HEK293 (cell line): ENCODE measurements around the gene SNUPN.
A peak's percentile ranks its signal among the peaks of the same experiment; 100 is the strongest.

Experiments used
- KLF8 ChIP-seq: fragments of 450-650 bp; formaldehyde crosslinking; IDR thresholded peaks from 2 replicates; pipeline ENCODE4 v1.5.1; 2016; ENCODE audit warnings: missing biosample characterization, missing genetic modification characterization
- MYNN ChIP-seq: fragments of 450-650 bp; formaldehyde crosslinking; IDR thresholded peaks from 2 replicates; pipeline ENCODE4 v1.5.1; 2016; ENCODE audit warnings: missing biosample characterization, missing genetic modification characterization, borderline replicate concordance
- OVOL3 ChIP-seq: fragments of 450-650 bp; formaldehyde crosslinking; IDR thresholded peaks from 2 replicates; pipeline ENCODE4 v1.5.1; 2016; ENCODE audit warnings: missing biosample characterization, missing genetic modification characterization
- PRDM2 ChIP-seq: fragments of 450-650 bp; formaldehyde crosslinking; IDR thresholded peaks from 2 replicates; pipeline ENCODE4 v1.5.1; 2016; ENCODE audit warnings: missing biosample characterization, missing genetic modification characterization, borderline replicate concordance
- PRDM4 ChIP-seq: fragments of 450-650 bp; formaldehyde crosslinking; IDR thresholded peaks from 2 replicates; pipeline ENCODE4 v1.5.1; 2017; ENCODE audit warnings: missing biosample characterization, missing genetic modification characterization
- ZBTB26 ChIP-seq: fragments of 450-650 bp; formaldehyde crosslinking; optimal IDR thresholded peaks from 2 replicates; pipeline ENCODE3; 2016; ENCODE audit warnings: missing biosample characterization, mild to moderate bottlenecking, missing genetic modification characterization
- ZBTB49 ChIP-seq: fragments of 450-650 bp; formaldehyde crosslinking; IDR thresholded peaks from 2 replicates; pipeline ENCODE4 v1.5.1; 2016; ENCODE audit warnings: missing biosample characterization, missing genetic modification characterization, low read depth
- ZIC2 ChIP-seq: fragments of 450-650 bp; formaldehyde crosslinking; IDR thresholded peaks from 2 replicates; pipeline ENCODE4 v1.5.1; 2016; ENCODE audit warnings: missing biosample characterization, missing genetic modification characterization
- ZNF112 ChIP-seq: fragments of 450-650 bp; formaldehyde crosslinking; IDR thresholded peaks from 2 replicates; pipeline ENCODE4 v1.5.0; 2017; ENCODE audit warnings: missing biosample characterization, missing genetic modification characterization
- ZNF148 ChIP-seq: fragments of 450-650 bp; formaldehyde crosslinking; IDR thresholded peaks from 2 replicates; pipeline ENCODE4 v1.5.0; 2017; ENCODE audit warnings: missing biosample characterization, missing genetic modification characterization, borderline replicate concordance
- ZNF274 ChIP-seq, 2 experiments: fragments of 200-500 bp in 1 of 2; fragments of 450-650 bp in 1 of 2; sonication (Bioruptor generic) in 1 of 2; formaldehyde crosslinking in 1 of 2; IDR thresholded peaks; 2 replicates each; pipeline versions ENCODE4 v1.5.1 to v1.6.1; 2014 to 2016; ENCODE audit warnings: borderline replicate concordance in 1 of 2, inconsistent platforms in 1 of 2, low read length in 1 of 2, missing biosample characterization in 1 of 2, missing genetic modification characterization in 1 of 2
- ZNF362 ChIP-seq: fragments of 450-650 bp; formaldehyde crosslinking; IDR thresholded peaks from 2 replicates; pipeline ENCODE4 v1.5.1; 2016; ENCODE audit warnings: missing biosample characterization, missing genetic modification characterization
- ZNF423 ChIP-seq: fragments of 450-650 bp; formaldehyde crosslinking; IDR thresholded peaks from 2 replicates; pipeline ENCODE4 v1.5.1; 2016; ENCODE audit warnings: missing biosample characterization, missing genetic modification characterization
- ZNF544 ChIP-seq: fragments of 450-650 bp; formaldehyde crosslinking; IDR thresholded peaks from 2 replicates; pipeline ENCODE4 v1.5.0; 2017; ENCODE audit warnings: missing biosample characterization, missing genetic modification characterization
- ZNF600 ChIP-seq: fragments of 450-650 bp; formaldehyde crosslinking; IDR thresholded peaks from 2 replicates; pipeline ENCODE4 v1.5.1; 2016; ENCODE audit warnings: missing biosample characterization, missing genetic modification characterization
- ZNF639 ChIP-seq: fragments of 450-650 bp; formaldehyde crosslinking; IDR thresholded peaks from 2 replicates; pipeline ENCODE4 v1.5.1; 2016; ENCODE audit warnings: missing biosample characterization, missing genetic modification characterization
- ZSCAN18 ChIP-seq: fragments of 450-650 bp; formaldehyde crosslinking; IDR thresholded peaks from 2 replicates; pipeline ENCODE4 v1.5.1; 2016; ENCODE audit warnings: missing biosample characterization, missing genetic modification characterization

The SNUPN gene

GRCh38 chr15:75625542-75626347 lies at the start of gene SNUPN (continued):
- TF ChIP-seq PRDM2 (tag by site-specific recombination) (no peak), ZNF362 (tag by site-specific recombination) (no peak), ZBTB26 (tag by site-specific recombination) (peak; percentile 94), PRDM4 (tag by site-specific recombination) (peak; percentile 25; the same call in 1 of the 2 replicates), ZNF639 (tag by site-specific recombination) (peak; percentile 87), ZNF423 (peak; percentile 41; the same call in 1 of the 2 replicates), ZNF148 (tag by site-specific recombination) (no peak; the same call in 1 of the 2 replicates), ZNF544 (tag by site-specific recombination) (no peak), ZSCAN18 (peak; percentile 39; the same call in 1 of the 2 replicates), ZNF600 (peak; percentile 87), OVOL3 (peak; percentile 99), MYNN (tag by site-specific recombination) (peak; percentile 57), ZBTB49 (tag by site-specific recombination) (peak; percentile 98), KLF8 (peak; percentile 99), ZIC2 (peak; percentile 75), ZNF112 (tag by site-specific recombination) (no peak), ZNF274 (IDR thresholded peaks at IDR 0.05; ENCODE audit: low read length) (no peak), ZNF274 (tag by site-specific recombination; IDR thresholded peaks at IDR 0.05; ENCODE audit: borderline replicate concordance) (no peak)
- TF ChIP-seq, all 188 proteins: peak for 83
